Right ventricle myocardium inferior (tissue), 1 donor: Measurements from ENCODE around the gene MLN. TPM values are rescaled to one million over a fixed set of nuclear protein-coding genes. Genes with fewer than 3 reads are reported as not detected.
A peak's percentile ranks its signal among the peaks of the same experiment; 100 is the strongest.

Source experiments
- ATAC-seq: fragments of 200-7000 bp; cut with Tn5 transposase; one replicate; pipeline ENCODE4 v1.9.1; 2020; ENCODE audit warnings: mild to moderate bottlenecking, moderate library complexity
- DNase-seq: peaks from one replicate; pipeline ENCODE4 v3.0.0; 2021; ENCODE audit errors: missing footprints
- intact Hi-C: fragments of 100-400 bp; cut with DNase I; formaldehyde crosslinking; loops from one replicate; pipeline ENCODE4 v1.11.0; 2022
- total RNA-seq: library from RNA; stranded (reverse); fragmentation: NEBNext Ultra II Directional; extraction: Animal tissue kit (Norgen Biotek cat#: 25700); gene quantifications from one replicate; pipeline ENCODE4 v1.2.1, GENCODE V29; 2021
- donor health status: DM: no; HTN: yes; CAD: no; lungs with severe emphysema.

MLN gene
- total RNA-seq, 1 donor from 2014 or later = not detected

DNA sequence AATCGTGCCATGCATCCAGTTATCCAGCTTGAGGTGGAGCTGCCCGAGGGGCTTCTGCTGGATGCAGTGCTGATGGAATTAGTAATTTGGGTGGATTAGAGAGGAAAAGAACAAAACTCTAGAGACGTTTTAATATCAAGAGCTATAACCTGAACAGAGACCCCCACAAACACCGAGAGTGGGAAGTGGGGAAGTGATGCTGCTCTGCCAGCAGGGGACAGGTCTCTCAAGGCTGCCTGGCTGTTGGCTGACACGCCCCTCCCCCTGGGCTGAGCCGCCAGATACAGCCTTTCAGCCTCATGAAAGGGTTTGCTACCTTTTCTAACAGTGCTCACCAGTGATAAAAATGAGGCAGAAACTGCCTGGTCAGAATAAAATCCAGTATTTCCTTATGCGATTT is 24.5 kb downstream of the MLN start:
- intact Hi-C loops = no loop called here
- DNase-seq = peak; percentile 11
- ATAC-seq = no peak

DNA sequence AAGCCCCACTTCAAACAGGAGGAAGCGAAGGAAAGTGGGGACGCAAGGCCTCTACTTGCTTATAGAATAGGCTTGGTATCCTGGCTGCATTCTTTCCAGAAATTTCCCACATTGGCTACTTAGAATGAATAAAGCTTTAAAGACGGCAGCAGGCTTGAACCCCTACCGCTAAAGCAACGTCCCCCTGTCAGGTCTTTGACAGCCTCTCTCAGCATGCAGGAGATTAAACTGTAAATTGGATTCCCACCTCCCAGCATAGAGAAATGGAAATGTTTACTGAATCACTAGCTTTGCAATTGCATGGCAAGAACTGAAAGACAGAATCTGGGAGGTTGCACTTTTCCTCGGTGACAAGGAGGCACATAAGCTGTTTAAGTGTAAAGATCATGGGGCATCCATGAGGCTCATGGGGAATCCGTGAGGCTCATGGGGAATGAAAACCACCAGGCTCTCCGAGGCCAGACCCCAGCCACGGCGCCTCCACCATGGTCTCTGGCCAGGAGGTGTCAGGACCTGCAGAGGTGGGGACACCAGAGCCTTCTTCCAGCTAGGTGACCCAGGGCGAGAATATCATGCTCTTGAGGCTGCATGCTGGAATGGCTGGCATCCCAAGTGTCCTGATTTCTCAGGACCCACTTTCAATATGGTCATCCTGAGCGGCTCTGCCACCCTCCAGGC is 25.2 kb downstream of the MLN start:
- ATAC-seq (no peak), DNase-seq (peak; percentile 7)
- intact Hi-C loops = no loop called here

DNA sequence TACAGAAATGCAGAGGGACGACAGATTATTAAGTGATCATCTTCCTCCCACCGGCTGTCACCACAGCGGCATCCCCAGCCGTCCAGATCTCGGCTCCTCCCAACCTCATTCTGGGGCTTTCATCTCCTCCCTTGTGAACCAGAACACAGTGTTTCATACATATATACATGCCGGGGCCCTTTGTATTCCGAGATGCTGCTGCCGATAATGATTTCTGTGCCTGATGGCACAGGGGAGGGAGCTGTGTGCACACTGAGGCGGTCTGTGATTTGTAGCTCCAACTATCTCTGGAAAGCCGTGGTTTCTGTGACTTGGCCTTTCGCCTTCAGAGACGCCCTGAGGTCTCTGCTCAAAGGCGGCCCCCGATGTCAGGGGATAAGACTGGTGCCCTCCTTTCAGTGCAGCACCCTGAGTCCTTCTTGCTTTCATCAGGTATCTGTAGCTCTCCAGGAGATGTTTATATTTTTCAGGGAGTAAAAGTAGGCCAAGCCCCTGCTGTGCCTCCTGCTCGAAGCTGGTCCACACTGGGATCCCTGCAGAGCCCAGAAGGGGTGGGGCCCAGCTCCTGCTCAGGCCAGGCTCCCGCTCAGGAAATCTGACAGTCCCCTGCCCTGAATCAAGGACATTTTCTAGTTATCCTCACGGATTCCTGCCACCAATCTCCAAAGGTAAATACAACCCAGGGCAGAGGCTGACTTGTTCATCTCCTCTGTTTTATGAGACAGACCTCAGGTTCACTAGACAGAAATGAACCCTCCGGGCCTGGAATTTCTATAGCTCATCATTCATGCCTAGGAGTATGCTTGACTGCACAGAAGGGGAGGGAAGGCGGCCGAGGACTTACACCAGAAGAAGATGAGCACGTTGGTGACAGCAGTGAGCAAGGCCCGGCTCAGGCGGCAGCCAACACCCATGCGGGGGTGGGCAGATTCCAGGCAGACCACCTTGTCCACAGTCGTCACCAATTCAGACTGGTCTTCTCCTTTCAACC is 26.1 kb downstream of the MLN start:
- peak; percentile 34 for DNase-seq
- ATAC-seq = no peak
- intact Hi-C loops = no loop called here

DNA sequence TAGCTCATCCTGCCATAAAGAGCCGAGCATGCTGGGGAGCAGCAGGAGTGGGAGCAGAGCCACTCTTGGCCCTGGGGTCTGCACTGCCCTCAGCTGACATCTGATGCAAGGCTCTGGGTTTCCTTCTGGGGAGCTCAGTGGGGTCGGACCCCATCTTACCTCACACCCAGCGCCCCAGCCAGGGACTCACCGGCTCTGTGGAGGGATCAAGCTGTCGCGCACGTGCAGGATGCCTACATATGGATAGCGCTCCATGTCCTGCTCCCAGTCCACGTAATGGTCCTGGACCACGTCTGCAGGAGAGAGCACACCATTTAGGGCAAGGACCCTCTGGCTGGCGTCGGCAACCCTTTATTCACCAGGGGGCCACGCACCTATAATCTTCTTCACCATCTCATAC is 27.0 kb downstream of the MLN start:
- ATAC-seq (no peak), DNase-seq (no peak)
- intact Hi-C loops = no loop called here

DNA sequence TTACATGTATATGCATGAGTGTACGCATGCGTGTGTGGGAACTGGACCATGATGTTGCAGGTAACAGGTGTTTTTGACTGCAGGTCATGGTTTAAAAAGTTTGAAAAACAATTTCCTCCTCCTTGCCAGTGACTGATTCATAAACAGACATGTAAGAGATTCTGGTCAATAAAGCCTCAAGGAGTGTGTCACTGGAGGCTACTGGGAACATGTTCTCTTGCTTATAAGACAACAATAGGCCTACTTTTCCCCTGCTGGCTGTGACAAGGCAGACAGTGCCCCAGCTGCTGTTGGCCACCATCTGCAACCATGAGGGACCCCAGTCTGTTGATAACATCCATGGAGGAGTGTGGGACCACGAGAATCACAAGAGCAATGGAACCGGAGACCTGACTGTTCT is 27.6 kb downstream of the MLN start:
- DNase-seq (peak; percentile 4), ATAC-seq (no peak)
- intact Hi-C loops = no loop called here

DNA sequence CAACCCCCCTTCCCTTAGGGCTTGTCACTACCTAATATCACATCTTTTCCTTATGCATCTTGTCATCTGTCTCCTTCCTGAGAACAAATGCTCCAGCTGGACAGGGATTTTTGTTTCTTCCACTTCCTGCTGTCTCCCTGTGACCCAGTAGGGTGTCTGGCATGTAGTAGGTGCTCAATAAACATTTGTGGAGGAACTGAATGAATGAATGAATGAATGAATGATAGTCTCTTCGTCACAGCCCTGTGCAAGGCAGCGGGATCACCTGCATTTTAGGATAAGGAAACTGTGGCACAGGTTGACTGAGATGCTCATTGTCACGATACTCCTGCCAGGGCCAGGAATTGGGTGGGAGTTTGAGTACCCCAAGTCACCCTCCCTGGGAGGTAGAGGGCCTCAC is 29.0 kb downstream of the MLN start:
- no peak for ATAC-seq
- intact Hi-C loops = no loop called here
- no peak for DNase-seq

DNA sequence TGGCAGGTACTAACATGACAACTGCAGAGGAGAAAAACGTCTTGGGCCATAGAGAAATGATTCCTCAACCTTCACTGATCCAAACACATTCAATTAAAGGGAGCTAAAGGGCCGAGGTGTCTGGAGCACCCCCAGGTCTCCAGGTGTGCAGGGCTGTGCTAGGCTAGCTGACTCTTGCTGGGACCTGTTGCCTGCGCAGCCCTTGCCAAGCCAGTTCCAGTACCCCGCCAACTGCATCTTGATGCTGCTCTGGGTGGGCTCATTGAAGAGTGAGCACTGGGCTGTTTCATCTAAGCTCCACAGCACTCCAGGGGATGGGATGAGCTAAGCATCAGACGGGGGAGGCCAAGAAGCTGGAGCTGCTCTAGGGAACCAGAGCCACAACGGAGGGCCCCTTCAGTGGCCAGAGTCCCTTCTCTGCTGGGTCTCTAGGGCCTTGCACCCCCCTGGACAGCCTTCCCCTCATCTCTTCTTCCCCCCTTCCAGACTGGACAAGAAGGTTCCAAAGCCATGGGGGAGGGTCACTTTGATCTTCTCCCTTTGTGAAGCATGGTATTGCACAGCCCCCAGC is 30.8 kb downstream of the MLN start:
- ATAC-seq = no peak
- DNase-seq = peak; percentile 15
- intact Hi-C loops = loop anchor here (1.0 to 2.0 kb wide), 2 partner anchors 254 to 381 kb away; no protein-coding TSS in a partner anchor

DNA sequence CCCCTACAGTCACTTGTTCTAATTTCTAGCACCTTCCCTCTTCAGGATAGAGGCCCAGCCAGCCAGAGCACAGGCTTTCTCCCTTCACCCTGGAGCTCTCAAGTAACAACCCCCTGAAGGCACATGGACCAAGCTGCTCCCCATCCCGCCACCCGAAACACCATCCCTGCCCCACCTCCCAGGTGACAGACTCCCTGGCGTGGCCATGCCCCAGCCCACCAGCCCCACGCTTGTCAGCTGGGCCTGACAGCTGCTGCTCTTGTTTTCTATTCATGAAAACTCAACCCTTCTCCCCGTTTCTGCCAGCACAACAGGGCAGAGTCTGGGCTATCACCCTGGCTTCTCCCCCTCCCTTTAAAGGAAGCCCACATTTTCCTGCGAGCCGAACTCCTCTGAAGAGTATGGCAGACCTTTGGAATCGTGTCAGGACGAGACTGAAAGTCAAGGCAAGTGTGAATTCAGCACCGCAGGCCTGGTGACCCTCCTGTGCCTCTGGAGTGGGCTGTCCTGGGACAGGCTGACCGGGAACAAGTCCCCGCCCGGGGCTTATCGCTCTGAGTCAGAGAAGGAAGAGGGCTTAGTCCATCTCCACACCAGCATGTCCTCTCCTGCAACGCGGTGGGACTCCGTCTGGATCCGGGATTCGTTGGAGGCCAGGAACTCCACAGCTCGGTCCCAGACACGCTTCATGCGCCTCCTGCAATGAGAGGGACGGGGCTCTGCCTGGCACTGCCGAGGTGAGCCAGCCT is 31.5 kb downstream of the MLN start:
- DNase-seq = peak; percentile 9
- intact Hi-C loops = loop anchor here (1.0 to 2.0 kb wide), 2 partner anchors 255 to 382 kb away; no protein-coding TSS in a partner anchor
- no peak for ATAC-seq

DNA sequence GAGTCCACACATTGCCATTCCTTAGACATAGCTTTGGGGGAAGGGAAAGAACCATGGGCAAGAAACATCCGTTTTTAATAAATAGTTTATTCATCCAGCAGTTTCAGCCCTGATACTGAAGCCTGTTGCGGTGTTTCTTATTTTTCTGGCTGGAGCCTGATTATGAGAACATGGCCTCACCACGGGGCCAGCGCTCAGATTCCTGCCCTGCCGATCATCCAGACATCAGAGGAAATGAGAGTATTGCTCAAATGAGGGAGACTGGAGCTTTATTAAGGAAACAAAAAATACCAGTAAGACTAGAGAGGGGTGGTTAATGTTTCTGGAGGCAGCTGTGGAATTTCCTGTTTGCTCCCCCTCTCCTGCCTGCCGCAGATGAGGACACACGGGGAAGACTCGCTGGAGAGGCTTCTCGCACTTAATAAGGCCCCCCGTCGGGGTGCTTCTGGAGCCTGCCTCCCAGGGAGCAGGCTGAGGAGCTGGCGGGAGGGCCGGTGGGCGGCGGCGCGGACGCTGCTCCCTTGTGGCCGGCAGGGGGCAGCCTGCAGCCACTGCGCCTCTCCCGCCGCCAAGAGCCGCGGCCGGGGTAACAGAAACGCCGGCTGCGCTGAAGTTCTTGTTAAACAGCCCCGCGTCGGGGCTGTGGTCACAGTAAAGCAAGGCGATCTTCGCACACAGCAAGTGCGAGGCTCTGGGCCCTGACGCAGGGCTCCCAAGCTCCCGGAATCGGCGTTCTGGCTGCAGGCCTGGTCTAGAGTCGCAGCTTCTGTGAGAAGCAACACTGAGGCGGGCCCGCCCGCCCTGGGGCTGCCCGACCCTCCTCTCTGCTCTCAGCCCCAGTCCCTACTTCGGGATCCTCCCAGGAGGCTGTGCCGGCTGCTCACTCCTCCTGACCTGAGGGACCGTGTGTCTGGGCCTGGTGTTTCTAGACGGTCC is 32.4 kb downstream of the MLN start:
- peak; percentile 80 for ATAC-seq
- DNase-seq = peak; percentile 86
- intact Hi-C loops = loop anchor here (1.0 to 2.0 kb wide), 2 partner anchors 255 to 383 kb away; no protein-coding TSS in a partner anchor

DNA sequence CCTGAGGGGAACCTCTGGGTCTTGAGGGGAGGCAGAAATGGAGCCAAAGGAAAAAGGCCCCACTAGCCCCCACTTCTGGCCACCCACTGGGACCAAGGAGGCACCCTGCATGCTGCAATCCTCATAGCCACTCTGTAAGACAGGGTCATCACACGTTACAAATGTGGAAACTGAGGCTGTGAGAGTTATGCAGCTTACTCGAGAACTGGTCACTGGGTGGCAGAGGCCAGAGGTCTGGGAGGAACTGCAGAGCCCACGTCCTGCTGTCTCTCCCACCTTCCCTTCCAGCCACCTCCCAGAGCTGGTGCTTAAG is 33.0 kb downstream of the MLN start:
- ATAC-seq = no peak
- intact Hi-C loops = no loop called here
- DNase-seq = no peak

DNA sequence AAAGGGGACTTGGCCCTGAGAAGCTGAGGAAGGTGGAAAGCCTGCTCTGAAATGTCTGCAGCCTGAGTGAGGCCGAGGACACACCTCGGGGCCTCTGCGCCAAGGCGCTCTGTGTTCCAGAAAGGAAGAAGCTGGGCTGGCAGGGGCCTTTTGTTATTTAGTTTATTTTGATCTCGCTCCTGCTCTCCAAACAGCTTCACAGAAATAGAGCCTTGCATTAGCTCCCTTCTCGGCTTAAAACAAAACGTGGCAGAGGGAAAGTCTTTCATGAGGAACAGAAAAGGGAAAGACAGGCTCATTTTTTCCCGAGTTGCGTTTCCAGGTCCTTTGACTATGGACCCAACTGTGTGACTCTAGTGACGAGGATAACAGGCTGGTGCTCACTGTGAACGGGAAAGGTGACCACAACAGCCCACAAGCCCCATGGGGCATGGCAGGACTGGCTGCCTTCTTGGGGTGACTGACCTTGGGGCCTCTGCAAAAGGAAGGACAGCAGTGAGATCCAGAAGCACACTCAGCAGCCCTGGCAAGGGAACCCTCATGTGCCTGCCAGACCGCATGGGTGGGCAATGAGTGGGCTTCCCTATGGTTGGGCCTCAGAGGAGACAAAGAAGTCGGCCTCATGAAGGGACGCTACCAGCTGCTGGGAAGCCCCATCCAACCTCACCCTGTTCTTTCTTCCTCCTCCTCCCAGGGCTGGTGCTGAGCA is 33.5 kb downstream of the MLN start:
- no peak for ATAC-seq
- intact Hi-C loops = no loop called here
- no peak for DNase-seq

DNA sequence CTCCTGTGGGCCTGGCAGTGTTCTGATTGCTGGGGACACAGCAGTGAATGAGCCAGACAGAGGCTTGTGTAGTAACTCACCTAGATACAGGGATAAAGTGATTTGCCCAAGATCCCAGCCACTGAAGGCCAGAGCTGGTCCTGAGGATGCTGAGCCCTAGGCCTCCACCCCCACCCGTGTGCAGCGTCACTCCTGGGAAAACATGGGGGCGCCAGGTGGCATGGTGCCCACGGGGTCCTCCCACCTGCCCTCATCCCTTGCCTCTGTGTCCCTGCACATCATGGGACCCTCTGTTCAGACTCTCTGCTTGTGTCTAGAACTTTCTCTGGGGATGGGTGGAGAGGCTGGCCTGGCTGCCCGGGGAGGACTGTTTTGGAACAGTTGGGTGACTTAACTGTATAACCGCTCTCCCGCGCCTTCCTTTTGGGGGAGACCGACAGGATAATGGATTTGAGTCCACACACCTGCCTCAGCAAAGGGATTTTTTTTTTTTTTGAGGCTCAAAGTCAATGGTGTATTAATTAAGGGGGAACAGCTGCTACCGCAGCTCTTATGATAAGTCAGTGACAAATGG is 34.5 kb downstream of the MLN start:
- ATAC-seq (no peak), DNase-seq (no peak)
- intact Hi-C loops = no loop called here

DNA sequence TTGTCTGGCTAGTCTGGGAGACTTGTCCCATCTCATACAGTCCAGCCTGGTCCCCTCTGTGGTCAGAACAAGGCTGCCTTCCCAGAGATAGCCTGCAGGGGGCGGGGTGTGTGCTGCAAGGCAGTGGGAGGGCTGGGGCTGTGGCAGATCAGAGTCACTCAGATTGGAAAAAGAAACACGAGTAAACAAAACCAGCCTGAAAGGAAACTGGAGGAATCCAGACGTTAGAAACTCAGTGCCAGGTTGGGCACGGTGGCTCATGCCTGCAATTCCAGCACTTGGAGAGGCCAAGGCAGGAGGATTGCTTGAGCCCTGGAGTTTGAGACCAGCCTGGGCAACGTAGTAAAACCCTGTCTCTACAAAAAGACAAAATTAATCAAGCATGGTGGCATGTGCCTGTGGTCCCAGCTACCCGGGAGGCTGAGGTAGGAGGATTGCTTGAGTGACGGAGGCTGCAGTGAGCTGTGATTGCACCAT is 35.1 kb downstream of the MLN start:
- intact Hi-C loops = no loop called here
- ATAC-seq = peak; percentile 56

DNA sequence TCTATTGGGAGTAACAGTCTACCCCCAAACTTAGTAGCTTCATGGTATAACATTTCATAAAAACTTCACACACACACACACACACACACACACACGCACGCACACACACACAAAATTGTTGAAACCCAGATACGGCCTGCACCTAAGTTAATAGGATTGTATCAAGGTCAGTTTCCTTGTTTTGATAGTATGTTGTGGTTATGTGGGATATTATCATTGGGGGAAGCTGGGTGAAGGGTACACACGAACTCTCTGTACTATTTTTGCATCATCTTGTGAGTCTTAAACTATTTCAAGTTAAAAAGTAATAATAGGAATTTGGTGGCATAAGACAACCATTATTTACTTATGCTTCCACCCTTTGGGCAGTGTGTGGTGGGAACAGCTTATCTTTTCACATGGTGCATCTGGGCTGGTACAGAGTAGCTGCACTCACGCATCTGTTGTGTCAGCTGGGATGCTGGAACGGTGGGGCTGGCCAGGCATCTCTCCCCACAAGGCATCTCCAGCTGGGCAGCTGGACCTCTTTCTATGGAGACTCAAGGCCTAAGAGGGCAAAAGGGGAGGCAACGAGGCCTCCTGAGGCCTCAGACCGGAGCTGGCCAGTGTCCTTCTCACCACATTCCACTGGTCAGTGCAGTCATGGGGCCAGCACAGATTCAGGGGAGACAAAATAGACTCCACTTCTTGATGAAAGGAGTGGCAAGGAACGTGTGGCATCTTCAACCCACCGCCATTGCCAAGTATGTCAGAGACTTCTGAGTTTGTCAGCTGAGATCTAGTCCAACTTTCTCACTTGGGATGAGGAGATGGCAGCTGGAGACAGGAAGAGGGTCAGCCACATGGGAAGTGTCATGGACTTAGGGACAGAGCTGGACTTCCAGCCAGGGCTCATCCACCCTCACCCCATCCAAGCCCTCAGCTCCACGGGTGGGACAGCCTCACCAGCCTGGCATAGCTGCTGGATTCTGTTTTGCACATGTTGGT is 36.6 kb downstream of the MLN start:
- DNase-seq (no peak), ATAC-seq (no peak)
- intact Hi-C loops = no loop called here

More for the DNA sequence above, 35.1 kb downstream of the MLN start:
- peak; percentile 84 for DNase-seq

DNA sequence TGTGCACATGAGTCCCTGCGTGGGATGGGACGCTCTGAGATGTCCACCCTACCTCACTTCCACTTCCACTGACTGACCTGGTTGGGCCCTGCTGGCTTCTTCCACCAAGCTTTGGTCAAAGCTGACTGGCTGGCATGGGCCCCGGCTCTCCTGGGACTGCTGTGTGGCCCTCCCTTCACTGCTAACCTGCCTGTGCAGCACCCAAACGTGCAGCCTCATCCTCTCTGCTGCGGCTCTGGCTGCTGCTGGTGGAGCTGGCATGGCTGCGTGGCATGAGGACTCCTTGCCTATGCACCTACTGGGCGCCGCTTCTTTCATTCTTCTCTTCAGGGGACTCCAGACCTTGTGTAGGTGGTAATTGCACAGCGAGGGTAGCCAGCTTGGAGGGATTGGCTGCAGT is 38.4 kb downstream of the MLN start:
- ATAC-seq (no peak), DNase-seq (peak; percentile 30)
- intact Hi-C loops = no loop called here

DNA sequence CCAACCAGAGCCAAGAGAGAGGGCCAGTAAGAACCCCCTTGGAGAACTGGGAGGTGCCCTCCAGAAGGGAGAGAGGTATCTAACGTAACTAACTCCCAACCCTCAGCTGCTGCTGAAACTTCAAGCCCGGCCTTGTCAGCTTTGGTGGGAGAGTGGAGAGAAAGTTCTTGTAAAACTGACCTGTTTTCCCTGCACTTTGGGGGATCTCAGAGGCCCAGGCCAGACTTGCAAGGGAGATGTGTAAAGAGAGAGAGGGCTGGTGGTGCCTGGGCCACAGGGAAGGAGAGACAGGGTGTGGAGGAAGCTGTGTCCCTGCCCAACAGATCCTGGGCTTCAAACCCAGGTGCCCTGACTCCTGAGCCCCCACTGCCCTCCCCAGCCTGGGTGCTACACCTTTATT is 39.8 kb downstream of the MLN start:
- intact Hi-C loops = no loop called here
- no peak for DNase-seq
- ATAC-seq = no peak
